Ovary (tissue), 9 donors: Measurements from ENCODE around the gene NUP62. TPM values are rescaled to one million over a fixed set of nuclear protein-coding genes. Genes with fewer than 3 reads are reported as not detected.
A peak's percentile ranks its signal among the peaks of the same experiment; 100 is the strongest.
"Not testable (repeated sequence)": the region's sequence is repeated elsewhere in the genome, so short reads cannot be mapped to it uniquely, and the experiment has no call there.

Experiments
- DNase-seq, 5 donors: peaks; one replicate each; pipeline ENCODE4 v3.0.0-alpha.2; 2019 to 2020
- H3K27ac ChIP-seq, 2 donors: fragments of 200-600 bp; one replicate each; pipeline versions ENCODE4 v1.5.1 to v1.8.0; 2019 to 2022
- H3K27me3 ChIP-seq: fragments of 200-600 bp; one replicate; pipeline ENCODE4 v1.8.0; 2022
- H3K36me3 ChIP-seq: fragments of 200-600 bp; sonication (generic); one replicate; pipeline ENCODE4 v1.5.1; 2019
- H3K4me1 ChIP-seq: one replicate; pipeline ENCODE4 v1.8.1; 2013; ENCODE audit warnings: mild to moderate bottlenecking, moderate library complexity; ENCODE audit not compliant: insufficient read depth
- H3K4me3 ChIP-seq: fragments of 200-600 bp; sonication (generic); one replicate; pipeline ENCODE4 v1.5.1; 2017
- H3K9me3 ChIP-seq, 2 donors: fragments of 200-600 bp in 1 of 2; sonication (generic) in 1 of 2; one replicate each; pipeline versions ENCODE4 v1.5.1 to v1.8.1; 2013 to 2019; ENCODE audit warnings: mild to moderate bottlenecking in 1 of 2, moderate library complexity in 1 of 2
- CTCF ChIP-seq, 3 donors: fragments of 450-650 bp in 2 of 3; fragments of 200-600 bp in 1 of 3; IDR thresholded peaks; one replicate each; pipeline versions ENCODE4 v1.5.1 to v1.8.0; 2016 to 2022; ENCODE audit warnings: antibody characterized with exemption in 3 of 3, mild to moderate bottlenecking in 1 of 3
- EP300 ChIP-seq: sonication (generic); formaldehyde crosslinking; IDR thresholded peaks from one replicate; pipeline ENCODE4 v1.6.1; 2017; ENCODE audit warnings: antibody characterized with exemption
- POLR2A ChIP-seq: fragments of 450-650 bp; IDR thresholded peaks from one replicate; pipeline ENCODE4 v1.6.1; 2017; ENCODE audit warnings: antibody characterized with exemption, mild to moderate bottlenecking, moderate library complexity
- WGBS, 3 donors: extraction: QIAGEN DNeasy Blood & Tissue Kit in 1 of 3; methylation state at CpG; one replicate each; pipeline versions ENCODE4 v1.1.5 to v1.1.7; 2013 to 2017; 5-methylcytosine and 5-hydroxymethylcytosine counted together
- intact Hi-C, 4 donors: fragments of 100-400 bp; cut with DNase I; formaldehyde crosslinking; loops; one replicate each; pipeline versions ENCODE4 v1.11.0 to v1.15.1; 2022 to 2023
- polyA plus RNA-seq, 2 donors: library from polyadenylated mRNA; stranded (reverse); fragments of 200-250 nt in 1 of 2; fragments of 350-450 nt in 1 of 2; fragmentation: Illumina TruSeq in 1 of 2; extraction: RNeasy Lipid Tissue Mini Kit (QIAGEN cat#74804) in 1 of 2; gene quantifications; one replicate each; pipeline ENCODE4 v1.2.3, GENCODE V29; 2013 to 2014
- total RNA-seq, 7 donors: library from RNA; depleted of rRNA in 2 of 7; stranded (reverse); fragments of >200 nt in 2 of 7; fragmentation: NEBNext Ultra II Directional in 3 of 7; extraction: Animal tissue kit (Norgen Biotek cat#: 25700) in 3 of 7; gene quantifications; one replicate each; pipeline versions ENCODE4 v1.1.0 to v1.2.4, GENCODE V29; 2016 to 2023
- donor health status: DM: no; HTN: no; CAD: no; lungs with moderate emphysema.
- donor health status: DM: no; HTN: no; CAD: no.
- donor health status: Bipolar disorder and iron deficiency.
- donor health status: DM: yes; HTN: yes; CAD: no.
- donor health status: DM: no; HTN: no; CAD: no.
- donor health status: DM: yes; HTN: yes; CAD: no.

Gene NUP62
- total and polyA plus RNA-seq, 9 donors, result 18.7 to 47.7 (median 37.1) TPM

- Histone ChIP-seq H3K36me3 (no peaks in the 10 kb centered on the region), H3K9me3 (no peaks in the 10 kb centered on the region), H3K27me3 (no peaks in the 10 kb centered on the region), H3K4me1 (peaks cover 18% of the 10 kb centered on the region), H3K4me3 (no peak overlapping the region), H3K27ac (peak overlapping the region in 1 of 2 donors; percentile 68)
- TF ChIP-seq CTCF (IDR thresholded peaks at IDR 0.05) (peak in 1 of 3 donors; percentile 33), EP300 (no peak), POLR2A (no peak)
- peak; percentile 87 to 92 (median 89) for DNase-seq
- intact Hi-C loops, result no loop called here
- 32 to 39% (median 33%) methylated on average over 12 of the region's 12 CpGs for WGBS, 3 donors
Observed at GRCh38 chr19:49971991-49972411, 42.7 kb upstream of the NUP62 start.

GRCh38 chr19:49969355-49969754, 40.1 kb upstream of the NUP62 start:
- H3K27me3 ChIP-seq, H3K4me3 ChIP-seq, H3K27ac ChIP-seq, H3K9me3 ChIP-seq, intact Hi-C loops, H3K36me3 ChIP-seq: not testable (repeated sequence)
- H3K4me1 ChIP-seq, result peaks cover 18% of the 10 kb centered on the region
- DNase-seq, result peak in 1 of 5 donors; percentile 45
- WGBS, 3 donors, result 0 to 11% (median 2%) methylated on average over 4 of the region's 9 CpGs

- H3K36me3 ChIP-seq, result no peaks in the 10 kb centered on the region
- no peaks in the 10 kb centered on the region for H3K27me3 ChIP-seq
- TF ChIP-seq POLR2A (no peak), CTCF (IDR thresholded peaks at IDR 0.05) (no peak), EP300 (no peak)
- no peak overlapping the region for H3K27ac ChIP-seq
- peaks cover 18% of the 10 kb centered on the region for H3K4me1 ChIP-seq
- intact Hi-C loops, result no loop called here
- DNase-seq, result no peak
- no peak overlapping the region for H3K4me3 ChIP-seq
- 73 to 94% (median 84%) methylated on average over 5 of the region's 5 CpGs for WGBS, 3 donors
- no peaks in the 10 kb centered on the region for H3K9me3 ChIP-seq
Observed at GRCh38 chr19:49968279-49968922, 39.1 kb upstream of the NUP62 start.

GRCh38 chr19:49960980-49961379, 31.7 kb upstream of the NUP62 start, which contains the start of gene SIGLEC11:
TSS of gene SIGLEC11 (minus strand) at chr19:49961172. CDS start at chr19:49961081, 91 bp downstream.
- intact Hi-C loops, H3K36me3 ChIP-seq: not testable (repeated sequence)
- 7 to 14% (median 8%) methylated on average over 5 of the region's 10 CpGs for WGBS, 3 donors

GRCh38 chr19:49959892-49960291, 30.6 kb upstream of the NUP62 start:
- H3K9me3 ChIP-seq, H3K27ac ChIP-seq, H3K4me1 ChIP-seq, DNase-seq, intact Hi-C loops, H3K27me3 ChIP-seq, H3K4me3 ChIP-seq, H3K36me3 ChIP-seq: not testable (repeated sequence)
- 6% methylated on average over 2 of the region's 12 CpGs; no CpG with 5 or more reads in 2 of the 3 donors for WGBS, 3 donors

More at GRCh38 chr19:49960980-49961379, 31.7 kb upstream of the NUP62 start, which contains the start of gene SIGLEC11:
- H3K9me3 ChIP-seq, H3K4me1 ChIP-seq, H3K27me3 ChIP-seq: not testable (repeated sequence)
- Histone ChIP-seq H3K27ac (peak within 1 kb of the TSS in 1 of 2 donors; percentile 38), H3K4me3 (peak within 1 kb of the TSS; percentile 26)
- DNase-seq, result peak in 2 of 5 donors; percentile 42 to 45

GRCh38 chr19:49958596-49958995, 29.3 kb upstream of the NUP62 start:
- H3K9me3 ChIP-seq, intact Hi-C loops, H3K4me1 ChIP-seq, DNase-seq, H3K36me3 ChIP-seq, H3K27me3 ChIP-seq: not testable (repeated sequence)
- peak overlapping the region; percentile 22 to 86 for H3K27ac ChIP-seq
- 25 to 29% (median 27%) methylated on average over 13 of the region's 13 CpGs for WGBS, 3 donors
- H3K4me3 ChIP-seq, result peak overlapping the region; percentile 8

- peak in 3 of 5 donors; percentile 47 to 60 (median 57) for DNase-seq
- WGBS, 3 donors, result 7 to 26% (median 12%) methylated on average over 7 to 9 of the region's 9 CpGs
Observed at GRCh38 chr19:49958144-49958543, 28.8 kb upstream of the NUP62 start.

More at GRCh38 chr19:49958144-49958543, 28.8 kb upstream of the NUP62 start:
- H3K9me3 ChIP-seq, H3K27me3 ChIP-seq, H3K36me3 ChIP-seq, intact Hi-C loops: not testable (repeated sequence)
- Histone ChIP-seq H3K4me1 (peaks cover 12% of the 10 kb centered on the region), H3K27ac (peak overlapping the region; percentile 22 to 86), H3K4me3 (peak overlapping the region; percentile 8)
